ENCODE measurements around the gene ACSF3.

ACSF3 gene

GRCh38 chr16:89149386-89149785, 55.7 kb downstream of the ACSF3 start:
- no peak for DNase-seq (ENCODE audit: low read depth)
- no peak for TF ChIP-seq CTCF (IDR thresholded peaks at IDR 0.05; ENCODE audit: insufficient read depth, low read depth, low read length, missing control alignments)
- H3K4me3 ChIP-seq (ENCODE audit: low read depth, low read length) = no peak overlapping the region

GRCh38 chr16:89150090-89150835, 56.6 kb downstream of the ACSF3 start:
- H3K4me3 ChIP-seq (ENCODE audit: low read depth, low read length) = no peak overlapping the region
- no peak for TF ChIP-seq CTCF (IDR thresholded peaks at IDR 0.05; ENCODE audit: insufficient read depth, low read depth, low read length, missing control alignments)
- DNase-seq (ENCODE audit: low read depth) = no peak

DNA sequence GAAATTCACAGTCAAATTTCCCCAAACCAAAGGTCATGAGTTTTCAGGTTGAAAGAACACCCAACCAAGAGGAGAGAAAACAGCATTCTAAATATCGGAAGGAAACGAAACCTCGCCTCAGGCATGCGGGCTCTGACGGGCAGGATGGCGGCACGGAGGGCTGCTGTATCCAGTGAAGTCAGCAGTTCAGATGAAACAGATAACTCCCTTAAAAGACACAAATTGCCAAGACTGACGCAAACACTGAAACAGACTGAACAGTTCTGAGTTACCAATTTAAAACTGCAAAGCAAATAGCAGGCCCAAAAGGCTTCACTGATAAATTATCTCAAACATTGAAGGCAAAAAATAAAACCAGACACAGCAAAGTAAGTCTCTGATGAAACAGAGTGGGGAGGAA, 57.3 kb downstream of the ACSF3 start:
- no peak for DNase-seq (ENCODE audit: low read depth)

GRCh38 chr16:89152831-89153700, 59.4 kb downstream of the ACSF3 start:
- no peak for DNase-seq (ENCODE audit: low read depth)
- no peak overlapping the region for H3K4me3 ChIP-seq (ENCODE audit: low read depth, low read length)
- no peak for TF ChIP-seq CTCF (IDR thresholded peaks at IDR 0.05; ENCODE audit: insufficient read depth, low read depth, low read length, missing control alignments)

More for the DNA sequence above, 57.3 kb downstream of the ACSF3 start:
- no peak overlapping the region for H3K4me3 ChIP-seq (ENCODE audit: low read depth, low read length)
- no peak for TF ChIP-seq CTCF (IDR thresholded peaks at IDR 0.05; ENCODE audit: insufficient read depth, low read depth, low read length, missing control alignments)

GRCh38 chr16:89153848-89154271, 60.2 kb downstream of the ACSF3 start:
- no peak overlapping the region for H3K4me3 ChIP-seq (ENCODE audit: low read depth, low read length)
- no peak for TF ChIP-seq CTCF (IDR thresholded peaks at IDR 0.05; ENCODE audit: insufficient read depth, low read depth, low read length, missing control alignments)
- DNase-seq (ENCODE audit: low read depth) = no peak

DNA sequence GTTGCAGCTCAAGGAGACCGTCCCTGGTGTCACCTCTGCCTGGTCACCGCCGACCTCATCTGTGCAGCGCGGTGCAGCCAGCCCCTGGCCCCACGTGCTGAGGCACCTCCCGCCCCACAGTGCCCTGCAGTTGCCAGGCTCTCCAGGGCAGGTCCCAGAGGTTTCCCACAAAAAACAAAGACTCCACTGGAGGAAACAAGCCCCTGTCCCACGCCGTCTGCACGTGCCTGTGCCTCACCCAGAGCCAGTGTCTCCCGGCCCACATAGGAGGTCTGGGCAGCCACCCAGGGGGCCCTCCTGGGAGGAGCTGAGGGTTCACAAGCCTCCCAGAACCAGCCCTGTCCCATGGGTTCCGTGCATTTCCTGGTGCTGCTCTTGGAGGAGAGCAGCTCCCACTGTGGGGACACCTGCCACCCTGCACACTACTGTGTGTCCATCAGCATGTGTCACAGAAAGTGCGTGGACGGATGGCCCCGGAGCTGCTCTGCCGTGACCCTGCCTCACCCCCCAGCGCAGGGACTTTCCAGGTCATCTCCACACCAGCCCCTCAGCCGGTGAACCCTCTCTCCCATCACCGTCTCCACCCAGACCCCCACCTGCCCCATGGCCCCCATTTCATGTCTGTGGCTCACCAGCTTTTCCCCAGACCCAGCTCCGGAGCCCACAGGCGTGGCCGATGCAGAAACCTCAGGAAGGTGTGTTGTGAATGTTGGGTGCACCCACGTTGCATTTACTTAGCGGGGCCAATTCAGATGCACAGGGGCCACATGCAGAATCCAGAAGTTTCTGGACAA, 60.9 kb downstream of the ACSF3 start:
- DNase-seq (ENCODE audit: low read depth) = no peak
- no peak for TF ChIP-seq CTCF (IDR thresholded peaks at IDR 0.05; ENCODE audit: insufficient read depth, low read depth, low read length, missing control alignments)

More for the DNA sequence above, 60.9 kb downstream of the ACSF3 start:
- H3K4me3 ChIP-seq (ENCODE audit: low read depth, low read length) = no peak overlapping the region

Data from GM12865 (cell line).